GM12801 (cell line): ENCODE data around the gene EFCC1.

ENCODE experiments used
- CTCF ChIP-seq: IDR thresholded peaks from one replicate; pipeline ENCODE4 v1.5.1; 2011; ENCODE audit warnings: control low read depth; ENCODE audit not compliant: insufficient read length; ENCODE audit errors: extremely low read depth

The EFCC1 gene

DNA sequence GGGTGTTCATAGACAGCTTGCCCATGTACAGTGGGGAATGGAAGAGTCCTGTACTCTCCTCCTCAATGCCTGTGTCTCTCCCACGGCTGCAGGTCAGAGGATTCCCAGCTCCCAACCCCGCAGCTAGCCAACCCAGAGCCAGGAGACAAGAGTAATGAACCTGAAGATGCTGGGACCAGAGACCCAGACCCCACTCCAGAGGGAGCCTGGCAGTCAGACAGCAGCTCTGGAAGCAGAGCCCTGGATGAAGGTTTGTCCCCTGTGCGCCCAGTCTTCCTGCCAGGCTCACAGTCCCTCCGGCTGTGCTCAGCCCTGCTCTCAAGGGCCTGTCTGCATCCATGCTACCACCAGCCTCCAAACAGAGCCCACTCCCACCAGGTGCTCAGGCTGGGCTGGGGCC, 29.5 kb downstream of the EFCC1 start:
- TF ChIP-seq CTCF, result no peak

GRCh38 chr3:129031476-129032215, 30.5 kb downstream of the EFCC1 start:
- TF ChIP-seq CTCF, result no peak

- no peak for TF ChIP-seq CTCF
Observed at GRCh38 chr3:129032716-129033115, 31.6 kb downstream of the EFCC1 start.

DNA sequence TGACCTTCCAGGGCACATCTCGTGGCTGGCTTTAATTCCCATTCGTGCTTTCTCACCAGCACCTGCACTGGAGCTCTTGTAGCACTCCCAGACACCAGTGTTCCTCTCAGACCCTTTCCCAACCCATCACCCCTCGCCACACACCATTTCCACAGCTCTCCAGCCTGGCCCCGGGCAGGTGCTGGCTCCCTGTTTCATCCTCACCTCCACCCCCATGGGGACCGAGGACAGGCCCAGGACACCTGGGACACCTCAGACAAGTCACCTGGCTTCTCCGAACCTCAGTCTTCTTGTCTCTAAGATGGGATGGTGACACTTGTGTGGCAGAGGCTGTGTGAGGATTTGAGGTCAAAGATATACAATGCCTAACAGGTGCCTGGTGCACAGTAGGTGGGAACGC, 32.0 kb downstream of the EFCC1 start:
- no peak for TF ChIP-seq CTCF

DNA sequence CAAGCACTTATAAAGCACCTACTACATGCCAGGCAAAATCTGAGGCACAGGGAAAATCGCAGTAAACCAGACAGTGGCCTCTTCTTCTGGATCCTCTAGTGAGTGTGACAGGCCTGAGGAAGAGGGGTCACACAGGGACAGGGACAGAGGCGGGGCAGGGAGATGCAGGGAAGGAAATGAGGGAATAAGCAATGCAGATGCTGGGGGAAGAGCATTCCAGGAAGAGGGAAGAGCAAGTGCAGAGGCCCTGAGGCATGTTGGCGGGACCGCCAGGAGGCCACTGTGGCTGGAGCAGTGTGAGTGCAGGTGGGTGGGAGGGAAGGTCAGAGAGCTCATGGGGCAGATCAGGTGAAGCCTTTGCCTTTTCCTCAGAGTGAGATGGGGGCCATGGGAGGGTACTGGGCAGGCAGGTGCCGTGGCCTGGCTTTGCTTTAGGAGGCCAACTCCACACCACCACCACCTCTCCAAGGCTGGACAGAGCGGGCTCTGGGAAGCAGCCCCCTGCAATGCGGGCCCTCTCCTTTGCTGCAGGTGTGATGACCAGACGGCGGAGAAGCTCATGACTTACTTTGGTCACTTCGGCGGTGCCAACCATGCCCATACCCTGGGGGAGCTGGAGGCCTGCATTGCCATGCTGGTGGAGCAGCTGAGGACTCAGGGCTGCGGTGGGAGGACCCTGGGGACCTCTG, 32.7 kb downstream of the EFCC1 start:
- TF ChIP-seq CTCF, result no peak

GRCh38 chr3:129034642-129035041, 33.5 kb downstream of the EFCC1 start:
- TF ChIP-seq CTCF, result no peak

DNA sequence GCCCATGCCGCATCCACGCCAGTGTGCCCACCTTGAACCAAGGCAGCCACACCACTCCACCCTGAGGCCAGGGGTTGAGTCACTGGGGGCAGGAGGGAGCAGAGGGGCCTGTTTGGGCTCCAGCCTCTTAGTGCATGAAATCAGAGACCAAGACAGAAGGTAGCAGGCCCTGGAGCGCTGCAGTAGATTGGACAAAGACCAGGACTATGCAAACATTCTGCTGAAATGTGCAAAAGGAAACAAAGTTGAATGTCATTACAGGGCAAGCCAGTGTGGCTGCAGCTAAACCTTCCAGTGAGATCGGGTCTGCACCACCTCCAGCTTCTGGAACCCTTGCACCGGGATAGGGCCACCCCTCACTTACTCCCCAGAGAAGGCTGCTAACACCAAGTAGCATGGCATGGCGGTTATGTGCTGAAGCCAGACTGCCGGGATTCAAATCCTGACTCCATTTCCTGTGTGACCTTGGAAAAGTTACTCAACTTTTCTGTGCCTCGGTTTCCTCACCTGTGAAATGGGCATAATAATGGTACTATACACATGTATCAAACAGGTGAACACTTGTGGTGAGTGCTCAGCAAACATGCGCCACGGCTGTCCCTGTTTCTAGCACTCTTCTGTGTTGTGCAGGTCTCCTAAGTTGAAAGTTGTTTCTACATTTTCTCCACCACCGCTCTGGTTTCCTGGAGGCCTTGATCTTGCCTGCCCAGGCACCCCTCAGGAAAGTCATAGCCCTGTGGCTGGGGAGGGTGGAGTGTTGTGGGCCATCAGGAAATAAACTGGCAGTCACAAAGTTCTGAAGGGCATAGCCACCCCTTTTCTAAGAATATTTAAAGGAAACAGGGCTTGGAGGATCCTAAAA, 34.5 kb downstream of the EFCC1 start:
- TF ChIP-seq CTCF, result no peak
